Testis (tissue), 2 donors: ENCODE results near the gene TSPAN32.
"Not testable (repeated sequence)": the region's sequence is repeated elsewhere in the genome, so short reads cannot be mapped to it uniquely, and the experiment has no call there.

Experiments
- CTCF ChIP-seq, 3 experiments: fragments of 450-650 bp in 2 of 3; fragments of 200-600 bp in 1 of 3; sonication (generic) in 1 of 3; IDR thresholded peaks; one replicate each; pipeline ENCODE4 v1.5.1; 2016 to 2019; ENCODE audit warnings: antibody characterized with exemption in 3 of 3, mild to moderate bottlenecking in 2 of 3, moderate library complexity in 1 of 3
- POLR2A ChIP-seq: fragments of 450-650 bp; IDR thresholded peaks from one replicate; pipeline ENCODE4 v1.6.1; 2017; ENCODE audit warnings: antibody characterized with exemption, mild to moderate bottlenecking, moderate library complexity

- not testable (repeated sequence) for TF ChIP-seq CTCF (IDR thresholded peaks at IDR 0.05); POLR2A
Observed at GRCh38 chr11:2357651-2358050, 55.8 kb downstream of the TSPAN32 start.
